K562 (cell line): Measurements from ENCODE around the gene PFKP. TPM values are rescaled to one million over a fixed set of nuclear protein-coding genes. Genes with fewer than 3 reads are reported as not detected.

Experiments used
- ATF4 ChIP-seq: fragments of 450-650 bp; formaldehyde crosslinking; IDR thresholded peaks from 2 replicates; pipeline ENCODE4 v1.4.0; 2022; ENCODE audit warnings: mild to moderate bottlenecking, moderate library complexity
- ETS1 ChIP-seq: conservative IDR thresholded peaks from 2 replicates; pipeline ENCODE4 v1.6.1; 2011; ENCODE audit warnings: low read depth, mild to moderate bottlenecking, low read length; ENCODE audit not compliant: control insufficient read depth
- HINFP ChIP-seq: fragments of 450-650 bp; conservative IDR thresholded peaks from 2 replicates; pipeline ENCODE4 v1.6.1; 2016; ENCODE audit warnings: missing genetic modification characterization, low read depth, mild to moderate bottlenecking, control low read depth, missing compliant biosample characterization
- HMGN3 ChIP-seq: IDR thresholded peaks from 2 replicates; pipeline ENCODE4 v1.6.1; 2011; ENCODE audit warnings: borderline replicate concordance, low read depth, mild to moderate bottlenecking, mixed read lengths, low read length; ENCODE audit not compliant: insufficient read length; ENCODE audit errors: extremely low read depth
- HSF4 ChIP-seq: fragments of 250-450 bp; sonication (Bioruptor Pico); IDR thresholded peaks from 2 replicates; pipeline ENCODE4 v2.1.2; 2022; ENCODE audit warnings: mild to moderate bottlenecking, moderate library complexity, borderline replicate concordance
- KLF16 ChIP-seq: IDR thresholded peaks from 2 replicates; pipeline ENCODE4 v1.6.1; 2016; ENCODE audit warnings: antibody characterized with exemption
- MLX ChIP-seq, 2 experiments: fragments of 450-650 bp in 1 of 2; sonication (generic) in 1 of 2; formaldehyde crosslinking; conservative IDR thresholded peaks; 2 replicates each; pipeline versions ENCODE4 v1.4.0 to v1.8.1; 2020 to 2022; ENCODE audit warnings: mild to moderate bottlenecking in 1 of 2, missing genetic modification reagents in 1 of 2
- PREB ChIP-seq: sonication (generic); formaldehyde crosslinking; IDR thresholded peaks from 2 replicates; pipeline ENCODE4 v1.8.1; 2023; ENCODE audit warnings: mild to moderate bottlenecking, missing genetic modification reagents
- RCOR1 ChIP-seq, 2 experiments: IDR thresholded peaks; 2 replicates each; pipeline ENCODE4 v1.6.1; 2012; ENCODE audit warnings: low read depth in 2 of 2, low read length in 2 of 2, borderline replicate concordance in 1 of 2, improper control_type of control experiment in 1 of 2
- RFX1 ChIP-seq: fragments of 450-650 bp; IDR thresholded peaks from 2 replicates; pipeline ENCODE4 v1.6.1; 2016; ENCODE audit warnings: mild to moderate bottlenecking, moderate library complexity
- SP2 ChIP-seq: IDR thresholded peaks from 2 replicates; pipeline ENCODE4 v1.6.1; 2011; ENCODE audit warnings: mild to moderate bottlenecking, low read depth, low read length, moderate library complexity; ENCODE audit not compliant: poor library complexity, severe bottlenecking; ENCODE audit errors: extremely low read depth
- SRSF3 ChIP-seq: fragments of 200-400 bp; formaldehyde crosslinking; IDR thresholded peaks from 2 replicates; pipeline ENCODE4 v1.6.1; 2016; ENCODE audit warnings: mild to moderate bottlenecking, low read length, moderate library complexity; ENCODE audit not compliant: insufficient read depth
- TSHZ1 ChIP-seq: fragments of 250-450 bp; sonication (Bioruptor Pico); IDR thresholded peaks from 2 replicates; pipeline ENCODE4 v1.4.0; 2020; ENCODE audit warnings: mild to moderate bottlenecking, moderate library complexity
- ZNF143 ChIP-seq: sonication (generic); formaldehyde crosslinking; IDR thresholded peaks from 2 replicates; pipeline ENCODE4 v1.9.0; 2022; ENCODE audit warnings: mild to moderate bottlenecking, missing genetic modification reagents
- ZNF232 ChIP-seq: sonication (generic); formaldehyde crosslinking; IDR thresholded peaks from 2 replicates; pipeline ENCODE4 v1.8.0; 2022; ENCODE audit warnings: mild to moderate bottlenecking, missing genetic modification reagents
- ZNF316 ChIP-seq: fragments of 450-650 bp; IDR thresholded peaks from 2 replicates; pipeline ENCODE4 v1.6.1; 2016
- ZNF444 ChIP-seq: fragments of 250-450 bp; sonication (Bioruptor Pico); IDR thresholded peaks from 2 replicates; pipeline ENCODE4 v1.4.0; 2020; ENCODE audit warnings: mild to moderate bottlenecking, moderate library complexity
- polyA plus RNA-seq, 8 experiments: library from polyadenylated mRNA; depleted of rRNA in 4 of 8; stranded (reverse) in 5 of 8; unstranded in 3 of 8; fragments of >200 nt; fragmentation: Nextera tagmentation in 2 of 8; fragmentation: Illumina TruSeq in 1 of 8; extraction: Ambion mirVana in 2 of 8; extraction: Trizol in 1 of 8; gene quantifications; 2 replicates each; pipeline versions ENCODE4 v1.2.1 to v1.2.3, GENCODE V29; 2011 to 2014; ENCODE audit warnings: inconsistent platforms in 1 of 8, missing spikeins in 1 of 8
- total RNA-seq, 7 experiments: library from RNA; depleted of rRNA in 6 of 7; stranded (reverse); fragments of >200 nt in 6 of 7; fragmentation: Illumina TruSeq in 2 of 7; extraction: Trizol in 2 of 7; gene quantifications; 2 replicates each; pipeline versions ENCODE4 v1.2.1 to v1.2.3, GENCODE V29; 2011 to 2021; ENCODE audit warnings: low replicate concordance in 1 of 7

The PFKP gene
- total and polyA plus RNA-seq, 9 of the 15 experiments (the other 6 are each of a cell fraction or from before 2014, with no cell fraction given) = 23.5 to 116 (median 62.1) TPM

GRCh38 chr10:3095373-3096139 is 28.2 kb downstream of the PFKP start (continued):
- TF ChIP-seq HMGN3 (no peak), ZNF444 (CRISPR knock-in tag) (no peak), RCOR1 (IDR thresholded peaks at IDR 0.05; ENCODE audit: borderline replicate concordance in 1 of 2, low read depth in 2 of 2, low read length in 2 of 2) (peak in 1 of 2 experiments; percentile 47; a peak in 1 of 4 replicates), RFX1 (no peak; the same call in 1 of the 2 replicates), HSF4 (CRISPR knock-in tag) (no peak), ZNF316 (peak; percentile 96), MLX (CRISPR knock-in tag; conservative IDR thresholded peaks at IDR 0.05) (no peak), KLF16 (no peak), ZNF232 (no peak), PREB (CRISPR knock-in tag) (no peak), SRSF3 (no peak), HINFP (tag) (peak; percentile 65; the same call in 1 of the 2 replicates), ATF4 (CRISPR knock-in tag) (no peak), TSHZ1 (CRISPR knock-in tag) (no peak), ZNF143 (CRISPR knock-in tag) (no peak), SP2 (no peak), ETS1 (no peak)
